PC-9 (cell line): ENCODE data around the gene SLC25A11. TPM values are rescaled to one million over a fixed set of nuclear protein-coding genes. Genes with fewer than 3 reads are reported as not detected.

Experiments
- BruUV-seq: library from RNA; stranded (reverse); fragments of 400-500 nt; replicated peaks from 2 replicates; lab custom pipeline; 2021; lab: Mats Ljungman, UMichigan
- CTCF ChIA-PET: fragments of 300-600 bp; sonication (Branson Sonifier 250); formaldehyde crosslinking; loops from one replicate; lab custom pipeline; 2022; ENCODE audit warnings: antibody characterized with exemption; lab: Charles Lee
- POLR2A ChIA-PET: fragments of 300-600 bp; sonication (Branson Sonifier 250); formaldehyde crosslinking; loops from one replicate; lab custom pipeline; 2022; ENCODE audit warnings: antibody characterized with exemption; ENCODE audit not compliant: unreplicated experiment; lab: Charles Lee
- DNase-seq, 2 experiments: peaks; one replicate each; pipeline versions ENCODE4 v3.0.0 to v3.0.0-alpha.2; 2015 to 2022; ENCODE audit warnings: mixed read lengths in 1 of 2
- H2AFZ ChIP-seq: fragments of 200-600 bp; sonication (generic); 2 replicates; pipeline ENCODE4 v1.8.1; 2017; ENCODE audit warnings: antibody characterized with exemption
- H3F3A ChIP-seq: fragments of 200-600 bp; sonication (generic); 2 replicates; pipeline ENCODE4 v1.8.1; 2017; ENCODE audit warnings: antibody characterized with exemption, mild to moderate bottlenecking, low read depth; ENCODE audit not compliant: insufficient read depth
- H3K27ac ChIP-seq: fragments of 200-600 bp; sonication (generic); 2 replicates; pipeline ENCODE4 v1.6.1; 2016; ENCODE audit warnings: mixed run types
- H3K27me3 ChIP-seq: fragments of 200-600 bp; sonication (generic); 2 replicates; pipeline ENCODE4 v1.6.1; 2016; ENCODE audit warnings: low read depth, mixed run types; ENCODE audit not compliant: insufficient read depth
- H3K36me3 ChIP-seq: fragments of 200-600 bp; sonication (generic); 2 replicates; pipeline ENCODE4 v1.6.1; 2016; ENCODE audit warnings: low read depth, mixed run types
- H3K4me1 ChIP-seq: fragments of 200-600 bp; sonication (generic); replicated peaks from 2 replicates; pipeline ENCODE4 v1.6.1; 2016; ENCODE audit warnings: mixed run types; ENCODE audit not compliant: insufficient read depth
- H3K4me2 ChIP-seq: fragments of 200-600 bp; sonication (generic); 2 replicates; pipeline ENCODE4 v1.6.1; 2017; ENCODE audit warnings: mixed run types
- H3K4me3 ChIP-seq: fragments of 200-600 bp; sonication (generic); 2 replicates; pipeline ENCODE4 v1.6.1; 2016; ENCODE audit warnings: mixed run types
- H3K79me2 ChIP-seq: fragments of 200-600 bp; sonication (generic); 2 replicates; pipeline ENCODE4 v1.6.1; 2017; ENCODE audit warnings: low read depth, mixed run types
- H3K9me2 ChIP-seq: fragments of 200-600 bp; sonication (generic); 2 replicates; pipeline ENCODE4 v1.8.1; 2017; ENCODE audit warnings: mild to moderate bottlenecking; ENCODE audit not compliant: insufficient read depth
- H3K9me3 ChIP-seq: fragments of 200-600 bp; sonication (generic); 2 replicates; pipeline ENCODE4 v1.8.1; 2016; ENCODE audit warnings: low read depth; ENCODE audit not compliant: insufficient read depth
- H4K20me1 ChIP-seq: fragments of 200-600 bp; sonication (generic); 2 replicates; pipeline ENCODE4 v1.8.1; 2017; ENCODE audit not compliant: insufficient read depth
- EZH2 ChIP-seq: fragments of 200-600 bp; sonication (generic); IDR thresholded peaks from 2 replicates; pipeline ENCODE4 v1.8.0; 2017; ENCODE audit warnings: antibody characterized with exemption, low read depth
- intact Hi-C: fragments of 100-400 bp; cut with micrococcal nuclease; formaldehyde crosslinking; loops from one replicate; pipeline ENCODE4 v1.10.0; 2022; ENCODE audit not compliant: unreplicated experiment
- total RNA-seq: library from RNA; stranded (reverse); gene quantifications from 2 replicates; pipeline ENCODE4 v1.2.3, GENCODE V29; 2021
- TF ChIP-seq, protein P1 (sequence below): fragments of 200-600 bp; sonication (generic); conservative IDR thresholded peaks from 2 replicates; pipeline ENCODE4 v1.6.1; 2017; ENCODE audit warnings: mixed run types, antibody characterized with exemption, mild to moderate bottlenecking, moderate library complexity

The SLC25A11 gene
- total RNA-seq, 1 experiment from 2014 or later = 56.2 TPM

DNA sequence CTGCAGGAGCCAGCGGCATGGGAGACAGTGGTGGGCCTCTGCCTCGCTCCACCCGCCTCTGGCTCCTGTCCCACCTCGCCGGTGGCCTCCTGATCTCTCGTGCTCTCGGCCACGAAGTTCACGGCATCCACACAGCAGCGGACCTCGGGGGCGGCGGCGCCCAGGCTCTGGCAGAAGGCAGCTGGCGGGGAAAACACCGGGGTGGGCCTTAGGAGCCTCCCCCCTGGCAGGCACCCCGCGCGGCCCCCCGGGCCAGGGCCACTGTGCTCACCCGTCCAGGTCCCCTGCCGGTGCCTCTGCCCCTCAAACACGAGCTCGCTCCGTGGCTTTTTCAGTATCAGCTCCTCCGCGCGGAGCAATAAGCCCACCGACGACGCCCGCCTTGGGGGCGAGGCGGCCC lies 40.9 kb downstream of the SLC25A11 start:
- TF ChIP-seq EZH2 = no peak
- TF ChIP-seq, protein P1, sequence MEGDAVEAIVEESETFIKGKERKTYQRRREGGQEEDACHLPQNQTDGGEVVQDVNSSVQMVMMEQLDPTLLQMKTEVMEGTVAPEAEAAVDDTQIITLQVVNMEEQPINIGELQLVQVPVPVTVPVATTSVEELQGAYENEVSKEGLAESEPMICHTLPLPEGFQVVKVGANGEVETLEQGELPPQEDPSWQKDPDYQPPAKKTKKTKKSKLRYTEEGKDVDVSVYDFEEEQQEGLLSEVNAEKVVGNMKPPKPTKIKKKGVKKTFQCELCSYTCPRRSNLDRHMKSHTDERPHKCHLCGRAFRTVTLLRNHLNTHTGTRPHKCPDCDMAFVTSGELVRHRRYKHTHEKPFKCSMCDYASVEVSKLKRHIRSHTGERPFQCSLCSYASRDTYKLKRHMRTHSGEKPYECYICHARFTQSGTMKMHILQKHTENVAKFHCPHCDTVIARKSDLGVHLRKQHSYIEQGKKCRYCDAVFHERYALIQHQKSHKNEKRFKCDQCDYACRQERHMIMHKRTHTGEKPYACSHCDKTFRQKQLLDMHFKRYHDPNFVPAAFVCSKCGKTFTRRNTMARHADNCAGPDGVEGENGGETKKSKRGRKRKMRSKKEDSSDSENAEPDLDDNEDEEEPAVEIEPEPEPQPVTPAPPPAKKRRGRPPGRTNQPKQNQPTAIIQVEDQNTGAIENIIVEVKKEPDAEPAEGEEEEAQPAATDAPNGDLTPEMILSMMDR = no peak
- H3K27ac ChIP-seq = no peak overlapping the region
- H3K27me3 ChIP-seq = no peaks in the 10 kb centered on the region
- H2AFZ ChIP-seq = no peak overlapping the region
- H3K9me3 ChIP-seq = no peaks in the 10 kb centered on the region
- H3K4me3 ChIP-seq = no peak overlapping the region
- no peaks in the 10 kb centered on the region for H3K9me2 ChIP-seq
- intact Hi-C loops = no loop called here
- no peak overlapping the region for H3K4me2 ChIP-seq
- ChIA-PET POLR2A (no interaction called here), CTCF (interaction anchor here (0.6 kb wide), 1 partner anchor 300 kb away, joined by 4 read pairs; no protein-coding TSS in a partner anchor)
- no peaks in the 10 kb centered on the region for H4K20me1 ChIP-seq
- H3K36me3 ChIP-seq = no peaks in the 10 kb centered on the region
- H3F3A ChIP-seq = peaks cover 31% of the 10 kb centered on the region; the same call in 1 of the 2 replicates
- DNase-seq = no peak
- peaks cover 13% of the 10 kb centered on the region for H3K4me1 ChIP-seq
- no peaks in the 10 kb centered on the region for H3K79me2 ChIP-seq
- BruUV-seq = no TSS peak

DNA sequence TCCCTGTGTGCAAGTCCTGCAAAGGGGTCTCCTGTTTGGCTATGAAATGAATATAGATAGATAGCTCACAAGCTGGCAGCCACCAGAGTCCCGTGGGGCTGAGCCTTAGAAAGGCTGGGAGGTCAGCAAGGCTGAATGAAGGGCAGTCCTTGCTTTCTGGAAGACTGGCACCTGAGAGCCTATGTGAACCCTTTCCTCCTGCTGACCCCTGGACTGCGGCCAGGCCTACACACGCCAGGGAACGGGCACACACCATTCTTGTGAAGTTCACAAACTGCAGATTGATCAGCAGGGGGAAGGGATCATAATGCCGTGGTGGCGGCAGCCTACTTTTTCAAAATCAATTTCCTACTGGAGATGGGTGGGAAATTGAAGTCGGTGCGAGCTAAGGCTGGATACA lies 41.5 kb downstream of the SLC25A11 start:
- Histone ChIP-seq H3F3A (peaks cover 29% of the 10 kb centered on the region; the same call in 1 of the 2 replicates), H3K9me2 (no peaks in the 10 kb centered on the region), H3K4me1 (peaks cover 9% of the 10 kb centered on the region), H3K36me3 (no peaks in the 10 kb centered on the region), H4K20me1 (no peaks in the 10 kb centered on the region), H3K79me2 (no peaks in the 10 kb centered on the region), H3K27me3 (no peaks in the 10 kb centered on the region), H3K4me2 (no peak overlapping the region), H3K9me3 (no peaks in the 10 kb centered on the region), H3K4me3 (no peak overlapping the region), H2AFZ (no peak overlapping the region), H3K27ac (no peak overlapping the region; the same call in 1 of the 2 replicates)
- TF ChIP-seq, protein P1 = no peak
- TF ChIP-seq EZH2 = no peak
- intact Hi-C loops = no loop called here
- ChIA-PET CTCF (no interaction called here), POLR2A (no interaction called here)
- BruUV-seq = no TSS peak
- no peak for DNase-seq

DNA sequence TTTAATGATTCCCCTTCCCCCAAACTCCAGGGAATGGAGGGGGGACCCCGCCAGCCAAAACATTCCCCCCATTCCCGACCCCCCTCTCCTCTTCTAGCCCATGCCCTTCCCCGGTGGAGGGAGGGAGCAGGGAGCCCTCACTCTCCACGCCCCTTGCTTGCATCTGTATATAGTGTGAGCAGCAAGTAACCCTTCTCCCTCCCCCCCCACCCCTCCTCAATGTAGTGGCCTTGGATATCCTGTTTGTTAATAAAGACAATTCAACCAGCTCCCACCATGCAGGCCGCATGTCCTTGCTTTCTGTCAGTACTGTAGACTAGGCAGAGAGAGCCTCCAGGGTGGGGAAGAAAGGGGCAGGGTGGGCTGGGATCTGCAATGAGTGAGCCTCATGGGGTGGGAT lies 42.1 kb downstream of the SLC25A11 start:
- H4K20me1 ChIP-seq = no peaks in the 10 kb centered on the region
- no TSS peak for BruUV-seq
- CTCF ChIA-PET = no interaction called here
- no peak for DNase-seq
- H3K4me1 ChIP-seq = peaks cover 3% of the 10 kb centered on the region
- no peak overlapping the region for H3K27ac ChIP-seq
- intact Hi-C loops = no loop called here
- TF ChIP-seq, protein P1 = no peak
- no peak for TF ChIP-seq EZH2
- H3K9me2 ChIP-seq = no peaks in the 10 kb centered on the region
- POLR2A ChIA-PET = interaction anchor here (1.2 kb wide), 1 partner anchor 160 kb away, joined by 4 read pairs; no protein-coding TSS in a partner anchor
- no peaks in the 10 kb centered on the region for H3K79me2 ChIP-seq
- no peaks in the 10 kb centered on the region for H3K9me3 ChIP-seq
- H3K27me3 ChIP-seq = no peaks in the 10 kb centered on the region
- H3K36me3 ChIP-seq = no peaks in the 10 kb centered on the region
- no peak overlapping the region for H2AFZ ChIP-seq
- H3F3A ChIP-seq = peaks cover 23% of the 10 kb centered on the region; the same call in 1 of the 2 replicates
- H3K4me2 ChIP-seq = no peak overlapping the region
- H3K4me3 ChIP-seq = no peak overlapping the region
